ENCODE results near the gene MSL1.

- TF ChIP-seq SUZ12 (IDR thresholded peaks at IDR 0.05) (no peak), FOXM1 (IDR thresholded peaks at IDR 0.05; ENCODE audit: borderline replicate concordance) (no peak), SP1 (IDR thresholded peaks at IDR 0.05) (no peak), CTBP1 (IDR thresholded peaks at IDR 0.05; ENCODE audit: borderline replicate concordance) (no peak), FOXK2 (IDR thresholded peaks at IDR 0.05) (no peak), BHLHE40 (IDR thresholded peaks at IDR 0.05; ENCODE audit: borderline replicate concordance) (no peak), HDGF (IDR thresholded peaks at IDR 0.05; ENCODE audit: borderline replicate concordance) (no peak), LEF1 (IDR thresholded peaks at IDR 0.05; ENCODE audit: borderline replicate concordance) (no peak), PKNOX1 (IDR thresholded peaks at IDR 0.05) (peak; percentile 61), TARDBP (IDR thresholded peaks at IDR 0.05) (no peak), L3MBTL2 (conservative IDR thresholded peaks at IDR 0.05) (no peak), FOXA1 (IDR thresholded peaks at IDR 0.05) (no peak)
Observed at GRCh38 chr17:40100419-40100668, 21.4 kb upstream of the MSL1 start, which contains the start of gene NR1D1.

Measured in HEK293T (cell line).